SH-SY5Y (cell line): ENCODE data around the gene HSF2.

Source experiments
- GATA2 ChIP-seq: IDR thresholded peaks from 2 replicates; pipeline ENCODE4 v1.6.1; 2011; ENCODE audit warnings: mild to moderate bottlenecking, low read depth, low read length
- GATA3 ChIP-seq: IDR thresholded peaks from 2 replicates; pipeline ENCODE4 v1.6.1; 2011; ENCODE audit warnings: low read depth, mild to moderate bottlenecking, low read length, moderate library complexity

DNA sequence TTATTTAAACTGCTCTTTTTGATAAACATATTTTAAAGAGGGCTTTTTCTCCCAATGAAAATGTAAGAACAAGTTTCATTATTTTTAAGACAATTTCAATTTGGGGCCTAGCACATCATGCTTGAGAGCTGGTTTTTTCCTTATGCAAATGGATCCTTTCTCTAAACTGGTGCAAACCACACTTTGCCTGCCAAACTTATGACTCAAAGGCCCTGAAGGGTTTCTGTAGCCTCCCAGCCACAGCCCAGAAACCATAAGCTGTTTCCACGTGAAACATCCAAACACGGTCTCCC lies 451 bp upstream of the HSF2 start:
- TF ChIP-seq GATA3 (no peak), GATA2 (no peak)
